KOPT-K1 (cell line): ENCODE measurements around the gene SPTBN4.
"Not testable (repeated sequence)": the region's sequence is repeated elsewhere in the genome, so short reads cannot be mapped to it uniquely, and the experiment has no call there.

Experiments used
- H3K27ac ChIP-seq: fragments of 200-600 bp; sonication (generic); 2 replicates; pipeline ENCODE4 v1.5.1; 2016; ENCODE audit warnings: antibody characterized with exemption, mild to moderate bottlenecking, low read depth, low read length; ENCODE audit not compliant: poor library complexity, severe bottlenecking
- H3K36me3 ChIP-seq: fragments of 200-600 bp; sonication (generic); 2 replicates; pipeline ENCODE4 v1.5.1; 2017; ENCODE audit warnings: antibody characterized with exemption, mild to moderate bottlenecking, low read length, moderate library complexity; ENCODE audit not compliant: insufficient read depth
- H3K9me3 ChIP-seq: fragments of 200-600 bp; sonication (generic); 2 replicates; pipeline ENCODE4 v1.5.1; 2017; ENCODE audit warnings: antibody characterized with exemption, low read length, mild to moderate bottlenecking; ENCODE audit not compliant: insufficient read depth, poor library complexity, severe bottlenecking

Gene SPTBN4

GRCh38 chr19:40521900-40522299 is 55.1 kb downstream of the SPTBN4 start:
- not testable (repeated sequence) for H3K36me3 ChIP-seq, H3K27ac ChIP-seq, H3K9me3 ChIP-seq

GRCh38 chr19:40523322-40524047 is 56.7 kb downstream of the SPTBN4 start:
- H3K27ac ChIP-seq, result no peak overlapping the region
- no peaks in the 10 kb centered on the region for H3K9me3 ChIP-seq
- no peaks in the 10 kb centered on the region for H3K36me3 ChIP-seq

GRCh38 chr19:40524133-40524549 is 57.3 kb downstream of the SPTBN4 start:
- no peaks in the 10 kb centered on the region for H3K9me3 ChIP-seq
- no peaks in the 10 kb centered on the region for H3K36me3 ChIP-seq
- H3K27ac ChIP-seq, result no peak overlapping the region

GRCh38 chr19:40524655-40525054 is 57.9 kb downstream of the SPTBN4 start:
- Histone ChIP-seq H3K9me3 (no peaks in the 10 kb centered on the region), H3K27ac (no peak overlapping the region), H3K36me3 (no peaks in the 10 kb centered on the region)

- no peaks in the 10 kb centered on the region for H3K36me3 ChIP-seq
- no peaks in the 10 kb centered on the region for H3K9me3 ChIP-seq
- H3K27ac ChIP-seq, result no peak overlapping the region
These were observed 58.6 kb downstream of the SPTBN4 start for GRCh38 chr19:40525234-40526051.

- H3K36me3 ChIP-seq, result no peaks in the 10 kb centered on the region
- no peak overlapping the region for H3K27ac ChIP-seq
- no peaks in the 10 kb centered on the region for H3K9me3 ChIP-seq
These were observed 61.3 kb downstream of the SPTBN4 start for GRCh38 chr19:40528078-40528477.

GRCh38 chr19:40528533-40529092 is 61.8 kb downstream of the SPTBN4 start:
- no peak overlapping the region for H3K27ac ChIP-seq
- no peaks in the 10 kb centered on the region for H3K9me3 ChIP-seq
- H3K36me3 ChIP-seq, result no peaks in the 10 kb centered on the region

GRCh38 chr19:40529093-40529954 is 62.5 kb downstream of the SPTBN4 start:
- Histone ChIP-seq H3K36me3 (no peaks in the 10 kb centered on the region), H3K27ac (no peak overlapping the region)

GRCh38 chr19:40530091-40530901 is 63.5 kb downstream of the SPTBN4 start:
- H3K9me3 ChIP-seq, result no peaks in the 10 kb centered on the region
- no peak overlapping the region for H3K27ac ChIP-seq

More at GRCh38 chr19:40529093-40529954, 62.5 kb downstream of the SPTBN4 start:
- H3K9me3 ChIP-seq, result no peaks in the 10 kb centered on the region

GRCh38 chr19:40533508-40533907 is 66.7 kb downstream of the SPTBN4 start:
- no peak overlapping the region for H3K27ac ChIP-seq
- no peaks in the 10 kb centered on the region for H3K9me3 ChIP-seq
- no peaks in the 10 kb centered on the region for H3K36me3 ChIP-seq

More at GRCh38 chr19:40530091-40530901, 63.5 kb downstream of the SPTBN4 start:
- no peaks in the 10 kb centered on the region for H3K36me3 ChIP-seq

- no peak overlapping the region for H3K27ac ChIP-seq
These were observed 67.3 kb downstream of the SPTBN4 start for GRCh38 chr19:40534148-40534547.

GRCh38 chr19:40539070-40539469 is 72.3 kb downstream of the SPTBN4 start:
- H3K27ac ChIP-seq, result no peak overlapping the region
- no peaks in the 10 kb centered on the region for H3K9me3 ChIP-seq
- no peaks in the 10 kb centered on the region for H3K36me3 ChIP-seq

More at GRCh38 chr19:40534148-40534547, 67.3 kb downstream of the SPTBN4 start:
- Histone ChIP-seq H3K9me3 (no peaks in the 10 kb centered on the region), H3K36me3 (no peaks in the 10 kb centered on the region)

GRCh38 chr19:40542202-40542859 is 75.5 kb downstream of the SPTBN4 start:
- Histone ChIP-seq H3K9me3 (peaks cover 6% of the 10 kb centered on the region), H3K27ac (no peak overlapping the region), H3K36me3 (no peaks in the 10 kb centered on the region)
